H1 (cell line): ENCODE measurements around the gene ZNF618. TPM values are rescaled to one million over a fixed set of nuclear protein-coding genes. Genes with fewer than 3 reads are reported as not detected.

Source experiments
- CTCF ChIA-PET: fragments of 300-600 bp; sonication (Branson Sonifier 250); formaldehyde crosslinking; loops from one replicate; lab custom pipeline; 2021; ENCODE audit not compliant: partially characterized antibody; lab: Charles Lee
- POLR2A ChIA-PET: fragments of 300-600 bp; sonication (Branson Sonifier 250); formaldehyde crosslinking; loops from one replicate; lab custom pipeline; 2021; ENCODE audit warnings: inconsistent platforms; ENCODE audit not compliant: partially characterized antibody; lab: Charles Lee
- DNase-seq, 2 experiments: peaks; one replicate each; pipeline versions ENCODE4 v3.0.0 to v3.0.0-alpha.2; 2010 to 2022; ENCODE audit warnings: low spot score in 2 of 2, low read depth in 1 of 2, mixed read lengths in 1 of 2
- FAIRE-seq: peaks from 2 replicates; lab custom pipeline; 2011; peaks lifted over from hg19 to GRCh38; lab: Jason Lieb, UNC
- H2AFZ ChIP-seq: 2 replicates; pipeline ENCODE4 v1.8.1; 2012; ENCODE audit warnings: low read length, inconsistent platforms
- H2AK5ac ChIP-seq: 2 replicates; pipeline ENCODE4 v1.6.1; 2013; ENCODE audit warnings: low read depth, low read length
- H2BK120ac ChIP-seq: replicated peaks from 2 replicates; pipeline ENCODE3; 2013; ENCODE audit warnings: low read depth, low read length, inconsistent platforms
- H2BK12ac ChIP-seq: 2 replicates; pipeline ENCODE4 v1.6.1; 2013; ENCODE audit warnings: low read depth, low read length
- H2BK15ac ChIP-seq: 2 replicates; pipeline ENCODE4 v1.6.1; 2013; ENCODE audit warnings: low read length
- H2BK20ac ChIP-seq: 2 replicates; pipeline ENCODE4 v1.6.1; 2013; ENCODE audit warnings: low read length
- H2BK5ac ChIP-seq: 2 replicates; pipeline ENCODE4 v1.6.1; 2013; ENCODE audit warnings: low read depth, low read length
- H3K14ac ChIP-seq: 2 replicates; pipeline ENCODE4 v1.6.1; 2013; ENCODE audit warnings: inconsistent platforms; ENCODE audit not compliant: insufficient read length
- H3K18ac ChIP-seq: 2 replicates; pipeline ENCODE4 v1.6.1; 2013; ENCODE audit warnings: low read length; ENCODE audit errors: extremely low read depth
- H3K23ac ChIP-seq: 2 replicates; pipeline ENCODE4 v1.6.1; 2013; ENCODE audit warnings: inconsistent platforms; ENCODE audit not compliant: insufficient read length
- H3K23me2 ChIP-seq: 2 replicates; pipeline ENCODE4 v1.6.1; 2013; ENCODE audit warnings: low read depth, low read length
- H3K27ac ChIP-seq: 2 replicates; pipeline ENCODE4 v1.6.1; 2011; ENCODE audit warnings: low read depth, low read length, inconsistent platforms
- H3K27me3 ChIP-seq, 4 experiments: replicated peaks in 1 of 4; 1 replicate in 1 of 4; 2 replicates in 3 of 4; pipeline versions ENCODE4 v1.6.1 to v1.8.1; 2011 to 2013; ENCODE audit warnings: low read length in 3 of 4, mild to moderate bottlenecking in 3 of 4, inconsistent platforms in 2 of 4, mixed read lengths in 2 of 4, moderate library complexity in 1 of 4; ENCODE audit not compliant: control insufficient read depth in 3 of 4, insufficient read depth in 3 of 4; ENCODE audit errors: extremely low read depth in 1 of 4
- H3K36me3 ChIP-seq, 4 experiments: 2 replicates each; pipeline versions ENCODE4 v1.6.1 to v1.8.1; 2011 to 2013; ENCODE audit warnings: mild to moderate bottlenecking in 4 of 4, low read length in 3 of 4, moderate library complexity in 2 of 4, control low read depth in 1 of 4, inconsistent platforms in 1 of 4; ENCODE audit not compliant: insufficient read depth in 4 of 4, control insufficient read depth in 2 of 4
- H3K4ac ChIP-seq: replicated peaks from 2 replicates; pipeline ENCODE3; 2013; ENCODE audit warnings: low read length, low read depth, mixed read lengths, inconsistent platforms; ENCODE audit not compliant: insufficient read length
- H3K4me1 ChIP-seq, 4 experiments: replicated peaks in 1 of 4; 1 replicate in 1 of 4; 2 replicates in 3 of 4; pipeline versions ENCODE4 v1.6.1 to v1.8.1; 2011 to 2013; ENCODE audit warnings: low read length in 3 of 4, inconsistent platforms in 2 of 4, mixed read lengths in 1 of 4; ENCODE audit not compliant: insufficient read depth in 4 of 4, control insufficient read depth in 3 of 4
- H3K4me2 ChIP-seq, 2 experiments: 2 replicates each; pipeline versions ENCODE4 v1.6.1 to v1.8.1; 2011 to 2013; ENCODE audit warnings: low read depth in 2 of 2, low read length in 2 of 2, control low read depth in 1 of 2, inconsistent platforms in 1 of 2, mild to moderate bottlenecking in 1 of 2; ENCODE audit not compliant: insufficient read depth in 1 of 2
- H3K4me3 ChIP-seq, 4 experiments: fragments of 200-600, 300-600 bp in 1 of 4; sonication (generic), shearing (Covaris generic), sonication (Bioruptor Twin) in 1 of 4; 2 replicates each; pipeline versions ENCODE4 v1.5.1 to v1.8.1; 2011 to 2016; ENCODE audit warnings: low read length in 4 of 4, low read depth in 3 of 4, control low read depth in 2 of 4, inconsistent platforms in 2 of 4, mild to moderate bottlenecking in 2 of 4, mixed read lengths in 1 of 4, moderate library complexity in 1 of 4; ENCODE audit not compliant: insufficient read depth in 2 of 4; ENCODE audit errors: extremely low read depth in 1 of 4
- H3K56ac ChIP-seq: replicated peaks from 2 replicates; pipeline ENCODE3; 2013; ENCODE audit warnings: low read depth, mild to moderate bottlenecking, mixed read lengths, low read length, inconsistent platforms; ENCODE audit not compliant: insufficient read length
- H3K79me1 ChIP-seq: 2 replicates; pipeline ENCODE4 v1.6.1; 2013; ENCODE audit warnings: low read depth, low read length, control low read depth
- H3K79me2 ChIP-seq, 2 experiments: 2 replicates each; pipeline versions ENCODE4 v1.6.1 to v1.8.1; 2012 to 2013; ENCODE audit warnings: low read length in 2 of 2, mild to moderate bottlenecking in 2 of 2, inconsistent platforms in 1 of 2; ENCODE audit not compliant: insufficient read depth in 2 of 2, control insufficient read depth in 1 of 2
- H3K9ac ChIP-seq, 4 experiments: replicated peaks in 1 of 4; 1 replicate in 1 of 4; 2 replicates in 3 of 4; pipeline versions ENCODE4 v1.6.1 to v1.8.1; 2011 to 2013; ENCODE audit warnings: low read depth in 3 of 4, low read length in 3 of 4, control low read depth in 2 of 4, mild to moderate bottlenecking in 2 of 4, moderate library complexity in 2 of 4, inconsistent platforms in 1 of 4; ENCODE audit errors: extremely low read depth in 1 of 4
- H3K9me3 ChIP-seq, 2 experiments: 2 replicates each; pipeline versions ENCODE4 v1.6.1 to v1.8.1; 2012 to 2013; ENCODE audit warnings: mild to moderate bottlenecking in 2 of 2, moderate library complexity in 2 of 2, control low read depth in 1 of 2, inconsistent platforms in 1 of 2, low read depth in 1 of 2, low read length in 1 of 2, mixed read lengths in 1 of 2; ENCODE audit not compliant: insufficient read depth in 2 of 2
- H4K20me1 ChIP-seq, 2 experiments: replicated peaks in 1 of 2; 2 replicates each; pipeline versions ENCODE3 to v1.8.1; 2011 to 2013; ENCODE audit warnings: inconsistent platforms in 2 of 2, low read length in 2 of 2, mild to moderate bottlenecking in 1 of 2; ENCODE audit not compliant: insufficient read depth in 2 of 2, control insufficient read depth in 1 of 2
- H4K5ac ChIP-seq: 2 replicates; pipeline ENCODE4 v1.6.1; 2013; ENCODE audit warnings: low read length, low read depth, mixed read lengths, inconsistent platforms; ENCODE audit not compliant: insufficient read length
- H4K8ac ChIP-seq: 2 replicates; pipeline ENCODE4 v1.8.0; 2013; ENCODE audit warnings: mild to moderate bottlenecking, moderate library complexity, low read length, inconsistent platforms; ENCODE audit not compliant: insufficient read depth; ENCODE audit errors: extremely low read depth
- H4K91ac ChIP-seq: replicated peaks from 2 replicates; pipeline ENCODE3; 2013; ENCODE audit warnings: low read length, mixed read lengths, inconsistent platforms; ENCODE audit not compliant: insufficient read length
- CBX5 ChIP-seq: fragments of 300-800, 300-1000 bp; sonication (generic); IDR thresholded peaks from 2 replicates; pipeline ENCODE4 v1.7.1; 2016; ENCODE audit warnings: antibody characterized with exemption, low read length, low read depth
- CEBPB ChIP-seq: IDR thresholded peaks from 2 replicates; pipeline ENCODE4 v1.6.1; 2012; ENCODE audit warnings: low read depth, low read length
- EGR1 ChIP-seq: IDR thresholded peaks from 2 replicates; pipeline ENCODE4 v1.6.1; 2011; ENCODE audit warnings: low read depth, low read length, borderline replicate concordance
- HDAC2 ChIP-seq, 2 experiments: fragments of 300-600 bp in 1 of 2; sonication (generic) in 1 of 2; IDR thresholded peaks; 2 replicates each; pipeline ENCODE4 v1.6.1; 2011 to 2012; ENCODE audit warnings: low read depth in 2 of 2, low read length in 2 of 2, mild to moderate bottlenecking in 2 of 2, moderate library complexity in 2 of 2, borderline replicate concordance in 1 of 2, inconsistent platforms in 1 of 2
- MAX ChIP-seq: IDR thresholded peaks from 2 replicates; pipeline ENCODE4 v1.6.1; 2012; ENCODE audit warnings: inconsistent platforms
- POLR2AphosphoS5 ChIP-seq: IDR thresholded peaks from 2 replicates; pipeline ENCODE4 v1.6.1; 2011; ENCODE audit warnings: low read depth, low read length
- SAP30 ChIP-seq: fragments of 300-600 bp; sonication (generic); IDR thresholded peaks from 2 replicates; pipeline ENCODE4 v1.7.1; 2012; ENCODE audit warnings: low read length, moderate library complexity, mild to moderate bottlenecking, inconsistent platforms; ENCODE audit not compliant: insufficient read depth, insufficient replicate concordance
- SP2 ChIP-seq: IDR thresholded peaks from 2 replicates; pipeline ENCODE4 v1.6.1; 2012; ENCODE audit warnings: mild to moderate bottlenecking, low read length, inconsistent platforms
- TCF12 ChIP-seq: IDR thresholded peaks from 2 replicates; pipeline ENCODE4 v1.6.1; 2011; ENCODE audit warnings: low read depth, mild to moderate bottlenecking, low read length
- WGBS, 2 experiments: shearing (Covaris generic) in 1 of 2; methylation state at CpG; one replicate each; pipeline versions ENCODE4 v1.1.6 to v1.1.7; 2013 to 2015; ENCODE audit warnings: low lambda C conversion rate in 2 of 2, mixed read lengths in 2 of 2, inconsistent platforms in 1 of 2, low coverage in 1 of 2, missing lambda C conversion rate in 1 of 2; ENCODE audit not compliant: insufficient replicate concordance in 2 of 2, insufficient coverage in 1 of 2, insufficient read length in 1 of 2; ENCODE audit errors: extremely low coverage in 1 of 2, missing lambda C conversion rate in 1 of 2; 5-methylcytosine and 5-hydroxymethylcytosine counted together
- polyA plus RNA-seq, 7 experiments: library from polyadenylated mRNA; depleted of rRNA in 3 of 7; stranded (reverse) in 5 of 7; unstranded in 2 of 7; fragments of >200 nt in 5 of 7; fragments of 200-250 nt in 2 of 7; gene quantifications; 1 replicate in 5 of 7; 2 replicates in 1 of 7; 4 replicates in 1 of 7; pipeline versions ENCODE4 v1.2.1 to v1.2.3, GENCODE V29; 2011 to 2013; ENCODE audit warnings: missing spikeins in 2 of 7, mixed read lengths in 2 of 7
- total RNA-seq: library from RNA; stranded (reverse); fragmentation: NEBNext Ultra II Directional; extraction: Animal tissue kit (Norgen Biotek cat#: 25700); gene quantifications from 2 replicates; pipeline ENCODE4 v1.2.1, GENCODE V29; 2021
- TF ChIP-seq, protein P1 (sequence below): IDR thresholded peaks from 2 replicates; pipeline ENCODE4 v1.6.1; 2012; ENCODE audit warnings: inconsistent platforms

The ZNF618 gene
- total and polyA plus RNA-seq, 2 of the 8 experiments (the other 6 are each of a cell fraction or from before 2014, with no cell fraction given) = 9.6 to 28.5 TPM

- FAIRE-seq (no peak), DNase-seq (no peak)
- Histone ChIP-seq H3K23ac (no peak overlapping the region), H4K91ac (no peak overlapping the region), H2AFZ (no peak overlapping the region), H3K4ac (no peak overlapping the region), H3K23me2 (no peaks in the 10 kb centered on the region), H3K9ac (no peak overlapping the region), H4K20me1 (peaks cover 0 to 3% of the 10 kb centered on the region in 2 experiments), H2BK120ac (no peak overlapping the region), H3K9me3 (no peaks in the 10 kb centered on the region), H3K27me3 (no peaks in the 10 kb centered on the region), H2BK12ac (no peak overlapping the region), H3K18ac (no peak overlapping the region), H4K5ac (no peak overlapping the region), H3K4me1 (no peaks in the 10 kb centered on the region), H3K36me3 (peaks cover 7 to 33% (median 14%) of the 10 kb centered on the region in 4 experiments; a peak in 7 of 8 replicates), H3K4me3 (no peak overlapping the region), H3K4me2 (no peak overlapping the region), H2AK5ac (no peak overlapping the region), H2BK20ac (no peak overlapping the region), H3K56ac (no peak overlapping the region), H2BK15ac (no peak overlapping the region), H3K27ac (no peak overlapping the region), H3K79me2 (no peaks in the 10 kb centered on the region), H3K14ac (no peak overlapping the region), H4K8ac (no peak overlapping the region; the same call in 1 of the 2 replicates), H2BK5ac (no peak overlapping the region), H3K79me1 (no peaks in the 10 kb centered on the region)
- CTCF ChIA-PET = interaction anchor here (0.6 to 1.4 kb wide), 8 partner anchors 8 to 368 kb away, joined by 3 to 5 read pairs (median 4); no protein-coding TSS in a partner anchor
- POLR2A ChIA-PET = interaction anchor here (0.6 to 1.1 kb wide), 3 partner anchors 9 to 278 kb away, joined by 3 to 5 read pairs (median 3); no protein-coding TSS in a partner anchor
- WGBS, 2 experiments = 91% methylated on average over 15 of the region's 15 CpGs; no CpG with 5 or more reads in 1 of the 2 experiments
- TF ChIP-seq CEBPB (no peak), SP2 (no peak), HDAC2 (IDR thresholded peaks at IDR 0.05; ENCODE audit: borderline replicate concordance in 1 of 2, low read depth in 2 of 2, low read length in 2 of 2) (no peak), CBX5 (no peak), TCF12 (no peak), EGR1 (no peak), SAP30 (no peak), POLR2AphosphoS5 (no peak), MAX (no peak)
- TF ChIP-seq, protein P1, sequence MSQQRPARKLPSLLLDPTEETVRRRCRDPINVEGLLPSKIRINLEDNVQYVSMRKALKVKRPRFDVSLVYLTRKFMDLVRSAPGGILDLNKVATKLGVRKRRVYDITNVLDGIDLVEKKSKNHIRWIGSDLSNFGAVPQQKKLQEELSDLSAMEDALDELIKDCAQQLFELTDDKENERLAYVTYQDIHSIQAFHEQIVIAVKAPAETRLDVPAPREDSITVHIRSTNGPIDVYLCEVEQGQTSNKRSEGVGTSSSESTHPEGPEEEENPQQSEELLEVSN = no peak
Observed at GRCh38 chr9:114051281-114051680, 175.2 kb downstream of the ZNF618 start.
